ENCODE measurements around the gene CERS1.

CERS1 gene

DNA sequence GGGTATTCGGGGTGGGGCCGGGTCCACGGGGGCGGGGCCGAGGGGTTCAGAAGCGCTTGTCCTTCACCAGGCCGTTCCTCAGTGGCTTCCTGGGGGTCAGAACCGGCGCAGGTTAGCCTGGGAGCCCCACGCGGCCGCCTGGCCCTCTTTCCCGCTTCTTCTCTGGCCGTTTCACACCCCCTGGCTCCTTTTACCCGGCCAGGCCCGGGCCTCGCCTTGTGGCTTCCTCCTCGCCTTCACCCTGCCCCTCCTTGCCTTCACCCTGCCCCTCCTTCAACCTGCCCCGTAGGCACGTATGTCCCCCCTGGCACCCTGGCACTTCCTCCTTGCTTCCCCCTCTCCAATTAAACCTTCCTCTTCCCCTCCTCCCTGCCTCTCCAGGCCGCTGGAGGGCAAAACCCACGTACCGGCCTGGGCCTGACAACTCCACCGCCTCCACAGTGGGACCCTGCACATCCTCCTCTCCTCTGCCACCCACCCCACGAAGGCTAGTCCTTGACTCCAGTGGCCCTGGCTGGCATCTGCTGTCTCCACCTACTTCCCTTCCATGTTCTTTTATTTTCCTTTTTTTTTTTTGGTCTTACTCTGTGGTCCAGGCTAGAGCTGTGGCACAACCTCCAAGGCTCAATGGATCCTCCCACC, 25.3 kb downstream of the CERS1 start:
- DNase-seq, result no peak

DNA sequence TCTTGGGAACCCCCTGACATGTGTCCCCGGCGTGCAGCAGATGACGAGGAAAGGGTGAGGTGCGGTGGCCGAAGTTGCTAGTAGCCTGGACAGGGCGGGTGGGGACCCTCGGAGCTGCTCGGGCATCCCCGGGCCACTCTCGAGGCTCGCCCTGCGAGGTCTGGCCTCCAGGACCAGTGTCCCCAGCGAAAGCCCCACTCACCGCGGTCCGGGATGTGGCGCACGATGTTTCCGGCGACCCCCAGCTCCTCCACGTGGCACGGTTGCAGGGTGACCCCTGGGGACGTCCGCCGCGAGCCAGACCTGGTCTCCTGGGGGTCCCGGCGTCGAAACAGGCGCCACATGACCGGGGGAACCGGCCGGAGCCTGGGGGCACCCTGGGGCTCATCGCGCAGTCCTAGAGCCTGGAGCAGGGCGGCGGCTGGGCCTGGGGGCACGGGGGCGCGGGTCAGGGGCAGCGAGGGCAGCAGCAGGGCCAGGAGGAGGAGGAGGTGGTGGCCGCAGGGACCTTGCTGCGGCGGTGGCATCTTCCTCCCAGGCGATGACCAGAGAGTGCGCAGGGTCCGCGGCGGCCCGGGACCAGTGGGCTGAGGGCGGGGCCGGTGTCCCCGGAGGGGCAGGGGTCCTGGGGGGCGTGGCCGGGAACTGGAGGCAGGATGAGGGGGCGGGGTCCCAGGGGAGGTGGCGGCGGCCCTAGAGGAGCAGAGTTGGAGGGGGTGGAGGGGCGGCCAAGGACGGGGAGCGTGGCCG, 26.0 kb downstream of the CERS1 start:
- DNase-seq, result no peak

DNA sequence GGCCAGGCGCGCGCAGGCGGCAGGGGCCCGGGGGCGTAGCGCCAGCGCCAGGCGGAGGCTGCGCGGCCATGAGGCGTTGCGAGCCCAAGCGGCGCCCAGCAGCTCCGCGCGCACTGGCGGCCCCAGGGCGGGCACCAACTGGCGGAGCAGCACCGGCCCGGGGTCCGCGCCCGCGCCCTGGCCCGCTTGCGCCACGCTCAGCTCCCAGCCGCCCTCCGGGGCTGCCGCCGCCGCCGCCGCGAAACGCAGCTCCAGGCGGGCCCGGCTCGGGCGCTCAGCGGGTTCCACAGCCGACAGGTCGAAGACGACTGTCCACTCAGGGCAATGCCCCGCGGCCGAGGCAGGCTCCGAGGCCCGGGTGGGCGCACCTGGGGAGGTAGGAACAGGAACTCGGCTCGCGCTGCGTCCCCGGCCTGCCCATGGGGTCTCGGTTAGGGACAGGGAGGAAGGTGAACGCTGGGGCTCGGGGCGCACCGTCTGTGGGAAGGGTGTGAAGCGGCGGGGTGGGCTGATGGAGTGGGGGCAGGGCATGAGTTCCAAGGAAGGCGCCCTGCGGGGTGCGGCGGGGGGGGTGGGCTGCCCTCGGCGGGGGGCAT, 26.8 kb downstream of the CERS1 start:
- DNase-seq, result no peak

DNA sequence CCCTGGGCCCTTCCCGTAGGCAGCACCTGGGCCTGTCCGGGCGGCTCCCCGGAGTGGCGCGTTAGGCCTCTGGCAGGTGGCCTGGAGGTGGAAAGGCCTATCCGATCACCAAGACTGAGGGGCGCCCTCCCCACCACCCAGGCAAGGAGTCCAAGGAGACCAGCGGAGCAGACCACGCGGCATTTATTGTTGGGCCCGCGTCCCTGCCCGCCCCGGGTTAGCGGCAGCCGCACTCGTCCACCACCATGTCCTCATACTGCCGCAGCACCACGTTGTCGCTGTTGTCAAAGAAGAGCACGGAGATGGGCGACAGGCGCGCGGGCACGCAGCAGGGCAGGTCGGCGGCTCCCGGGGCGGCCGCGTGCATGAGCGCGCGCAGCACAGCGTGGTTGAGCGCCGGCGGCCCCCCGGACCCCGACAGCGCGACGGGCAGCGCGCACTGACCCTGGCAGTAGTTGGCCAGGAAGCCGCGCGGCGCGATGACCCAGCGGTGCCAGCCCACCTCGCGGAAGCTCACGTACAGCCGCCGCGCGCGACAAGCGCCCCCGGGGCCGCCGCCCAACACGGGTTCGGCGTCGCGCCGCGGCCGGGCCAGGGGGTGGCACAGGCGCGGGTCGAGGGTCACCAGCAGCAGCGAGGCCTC, 27.5 kb downstream of the CERS1 start:
- DNase-seq, result no peak

DNA sequence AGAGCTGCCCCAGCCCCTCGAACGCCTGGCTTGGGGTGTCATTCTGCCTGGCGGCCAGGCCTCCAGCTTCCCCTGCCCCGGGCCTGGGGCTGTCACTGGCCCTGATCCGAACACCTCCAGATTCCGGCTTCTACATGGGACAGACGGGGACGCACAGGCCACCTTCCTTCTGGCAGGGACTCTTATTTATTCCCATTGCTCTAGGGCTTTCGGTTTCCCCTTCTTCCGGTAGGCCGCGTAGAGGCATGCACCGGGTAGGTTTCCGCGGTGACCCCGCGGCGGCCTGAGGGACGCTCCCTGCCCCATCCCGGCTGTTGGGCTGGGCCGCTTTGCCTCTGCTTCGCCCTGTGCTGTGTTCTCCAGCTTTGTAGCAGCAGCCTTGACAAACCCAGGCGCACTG, 28.2 kb downstream of the CERS1 start:
- no peak for DNase-seq

DNA sequence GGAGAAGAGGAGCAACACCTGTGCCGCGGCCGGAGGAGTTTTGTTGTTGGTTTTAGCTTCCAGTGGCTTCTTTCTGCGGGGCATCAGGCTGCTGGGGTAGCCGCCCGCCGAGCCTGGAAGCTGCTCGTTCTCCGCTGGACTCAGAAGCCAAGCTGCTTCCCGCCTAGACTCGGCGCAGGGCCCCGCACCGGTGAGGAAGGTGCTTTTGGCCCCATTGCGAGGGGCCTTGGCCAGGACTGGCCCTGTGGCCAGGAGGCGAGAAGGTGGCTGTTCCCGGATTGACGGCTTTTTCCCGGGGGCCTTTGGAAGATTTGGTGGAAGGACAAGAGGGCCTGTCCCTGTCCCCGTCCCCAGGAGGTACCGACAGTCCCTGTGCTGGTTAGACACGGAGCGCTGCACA, 28.8 kb downstream of the CERS1 start:
- no peak for DNase-seq

DNA sequence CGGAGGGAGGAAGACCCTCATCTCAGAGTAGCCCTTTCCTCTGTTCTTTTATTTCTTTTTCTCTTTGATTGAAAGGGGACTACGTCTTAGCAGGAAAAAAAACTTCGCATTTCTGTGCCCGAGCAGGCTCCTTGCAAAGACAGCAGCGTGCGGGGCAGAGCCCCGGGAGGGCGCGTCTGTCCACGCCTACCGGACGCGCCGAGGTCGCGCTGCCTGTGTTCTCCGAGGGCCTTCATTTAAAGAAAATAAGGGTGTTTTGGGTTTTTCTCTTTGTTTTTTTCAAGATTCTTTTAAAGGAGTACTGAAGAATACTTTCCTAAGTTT, 29.2 kb downstream of the CERS1 start:
- DNase-seq, result no peak

DNA sequence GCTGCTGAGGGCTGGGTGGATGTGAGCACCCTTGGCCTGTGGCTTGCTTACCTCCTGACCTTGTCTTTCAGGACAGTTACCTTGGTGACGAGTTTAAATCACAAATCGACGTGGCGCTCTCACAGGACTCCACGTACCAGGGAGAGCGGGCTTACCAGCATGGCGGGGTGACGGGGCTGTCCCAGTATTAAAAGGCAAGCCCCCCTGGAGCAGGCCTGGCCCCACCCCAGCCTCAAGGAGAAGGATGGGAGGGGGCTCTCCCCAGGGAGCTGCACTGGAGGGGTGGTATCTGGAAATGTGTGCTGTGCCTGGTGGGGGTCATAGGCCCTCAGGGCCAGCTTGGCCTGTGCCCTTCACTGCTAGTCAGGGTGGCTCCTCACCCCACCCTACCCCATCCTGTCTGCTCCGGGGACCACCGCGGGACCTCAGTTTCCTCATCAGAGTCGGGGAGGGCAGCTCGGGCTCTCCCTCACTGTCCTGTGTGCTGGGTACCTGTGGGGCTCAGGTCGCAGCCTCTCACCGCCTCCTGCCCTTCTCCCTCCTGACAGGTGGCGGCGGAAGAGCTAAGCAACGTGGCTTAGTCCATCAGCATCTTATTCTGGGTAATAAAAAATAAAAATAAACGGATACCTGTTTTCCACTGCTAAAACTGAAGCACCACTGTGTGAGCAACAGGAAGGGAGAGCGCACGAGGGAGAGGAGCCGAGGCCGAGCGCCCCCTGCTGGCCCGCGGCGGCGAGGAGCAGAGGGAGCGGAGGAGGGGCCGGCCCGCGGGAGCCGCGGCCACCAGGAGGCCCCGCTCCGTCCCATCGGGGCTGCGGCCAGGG, 29.8 kb downstream of the CERS1 start:
- DNase-seq, result peak; percentile 40

DNA sequence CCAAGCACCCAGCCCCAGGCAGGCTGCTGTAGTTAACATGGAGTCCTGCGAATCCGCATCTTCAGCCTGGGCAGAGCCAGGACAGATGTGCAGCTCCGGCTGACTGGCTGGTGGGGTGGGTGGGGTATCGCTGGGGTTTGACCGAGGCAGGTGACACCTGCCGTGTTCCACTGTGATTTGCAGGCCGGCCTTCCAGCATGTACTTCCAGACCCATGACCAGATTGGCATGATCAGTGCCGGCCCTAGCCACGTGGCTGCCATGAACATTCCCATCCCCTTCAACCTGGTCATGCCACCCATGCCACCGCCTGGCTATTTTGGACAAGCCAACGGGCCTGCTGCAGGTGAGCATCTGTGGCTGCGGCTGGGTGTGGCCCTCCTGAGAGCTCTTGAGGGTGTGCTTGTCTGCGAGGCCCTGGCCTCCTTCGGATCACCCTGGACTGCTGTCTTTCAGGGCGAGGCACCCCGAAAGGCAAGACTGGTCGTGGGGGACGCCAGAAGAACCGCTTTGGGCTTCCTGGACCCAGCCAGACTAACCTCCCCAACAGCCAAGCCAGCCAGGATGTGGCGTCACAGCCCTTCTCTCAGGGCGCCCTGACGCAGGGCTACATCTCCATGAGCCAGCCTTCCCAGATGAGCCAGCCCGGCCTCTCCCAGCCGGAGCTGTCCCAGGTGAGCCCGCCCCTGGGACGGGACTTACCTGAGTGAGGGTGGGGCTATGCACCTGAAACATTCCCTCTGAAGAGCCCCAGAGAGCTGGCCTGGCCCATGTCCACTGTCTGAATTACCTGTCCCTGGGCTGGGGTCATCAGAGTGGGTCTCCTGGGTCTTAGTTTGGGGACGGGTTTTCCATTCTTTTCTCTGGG, 30.6 kb downstream of the CERS1 start:
- DNase-seq, result no peak

DNA sequence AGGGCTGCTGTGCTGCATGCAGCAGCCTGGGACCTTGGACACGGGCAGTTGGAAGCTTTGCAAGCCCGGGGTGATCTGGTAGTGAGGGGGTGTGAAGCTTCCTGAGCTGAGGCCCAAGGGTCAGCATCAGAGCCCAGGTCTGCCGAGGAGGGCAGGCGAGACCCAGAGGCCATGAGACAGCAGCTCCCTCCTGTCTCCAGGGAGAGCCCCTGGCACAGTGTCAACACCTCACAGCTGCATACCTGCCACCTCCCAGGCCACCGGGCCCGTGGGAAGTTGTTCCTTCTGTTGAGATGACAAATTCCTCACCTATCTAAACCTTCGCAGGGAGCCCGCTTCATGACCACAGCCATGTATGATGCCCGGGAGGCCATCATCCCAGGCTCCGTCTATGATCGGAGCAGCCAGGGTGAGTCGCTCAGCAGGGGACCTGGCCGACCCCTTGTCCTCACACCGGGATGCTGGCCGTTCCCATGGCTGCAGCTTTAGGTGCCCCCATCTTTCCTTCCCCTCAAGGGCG, 32.1 kb downstream of the CERS1 start:
- no peak for DNase-seq

DNA sequence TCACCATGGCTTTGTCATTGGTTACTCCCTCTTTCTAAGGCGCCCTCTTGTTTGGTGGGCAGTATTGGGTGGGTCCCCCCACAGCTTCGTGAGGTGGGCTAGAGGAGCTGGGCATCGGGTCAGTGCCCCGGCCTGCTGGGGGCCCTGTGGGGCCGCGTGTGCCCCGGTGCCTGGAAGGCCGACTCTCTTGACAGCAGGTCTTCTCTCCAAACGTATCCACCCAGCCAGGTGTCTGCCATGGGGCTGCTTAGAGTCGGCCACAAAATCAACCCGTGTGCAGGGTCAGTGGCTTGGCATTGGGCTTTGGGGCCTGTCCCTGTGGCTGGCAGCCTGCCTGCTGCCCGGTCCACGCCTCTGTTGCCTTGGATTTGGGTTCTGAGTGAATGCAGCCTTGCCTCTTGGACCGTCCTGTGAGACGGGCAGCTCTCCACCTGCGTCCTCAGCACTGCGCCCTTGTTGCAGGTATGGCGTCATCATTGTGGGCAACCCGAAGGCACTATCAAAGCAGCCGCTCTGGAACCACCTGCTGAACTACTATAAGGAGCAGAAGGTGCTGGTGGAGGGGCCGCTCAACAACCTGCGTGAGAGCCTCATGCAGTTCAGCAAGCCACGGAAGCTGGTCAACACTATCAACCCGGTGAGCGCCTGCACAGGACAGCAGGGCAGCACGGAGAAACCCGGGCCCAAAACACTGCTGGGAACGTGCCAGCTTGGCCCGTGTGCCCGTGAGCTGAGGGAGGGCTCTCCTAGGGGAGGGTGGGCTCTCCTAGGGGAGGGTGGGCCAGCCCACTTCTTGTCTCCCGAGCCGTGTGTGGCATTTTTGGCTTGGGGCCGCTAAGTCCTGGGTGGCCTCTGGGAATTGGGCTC, 32.7 kb downstream of the CERS1 start:
- DNase-seq, result no peak

DNA sequence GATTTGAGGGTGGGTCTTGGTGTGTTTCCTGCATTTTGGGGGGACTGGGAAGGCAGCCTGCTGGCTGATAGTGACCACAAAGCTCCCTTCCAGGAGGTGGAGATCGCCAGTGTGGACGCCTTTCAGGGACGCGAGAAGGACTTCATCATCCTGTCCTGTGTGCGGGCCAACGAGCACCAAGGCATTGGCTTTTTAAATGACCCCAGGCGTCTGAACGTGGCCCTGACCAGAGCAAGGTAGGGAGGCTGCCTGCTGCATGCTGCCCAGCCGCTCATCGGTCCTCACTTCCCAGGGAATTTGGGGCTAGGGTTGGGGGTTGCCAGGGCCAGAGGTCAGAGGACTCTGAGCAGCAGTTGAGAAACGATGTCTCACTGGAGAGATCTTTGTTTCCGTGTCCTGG, 34.0 kb downstream of the CERS1 start:
- no peak for DNase-seq

DNA sequence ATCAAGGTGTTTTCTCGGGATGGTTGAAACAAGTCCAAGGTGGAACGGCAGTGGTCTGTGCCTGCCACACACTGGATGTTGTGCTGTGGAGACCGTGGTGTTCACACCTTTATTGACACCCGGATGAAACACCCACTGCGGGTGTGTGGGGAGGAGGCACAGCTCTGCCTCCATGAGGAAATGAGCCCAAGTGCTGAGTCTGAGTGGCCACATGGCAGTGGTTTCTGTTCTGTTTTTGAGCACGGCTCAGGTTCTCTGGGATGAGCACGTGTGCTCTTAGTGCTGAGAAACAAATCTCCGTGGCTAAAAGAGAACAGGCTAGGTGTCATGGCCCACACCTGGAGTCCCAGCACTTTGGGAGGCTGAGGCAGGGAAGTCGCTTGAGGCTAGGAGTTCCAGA, 34.7 kb downstream of the CERS1 start:
- DNase-seq, result no peak

DNA sequence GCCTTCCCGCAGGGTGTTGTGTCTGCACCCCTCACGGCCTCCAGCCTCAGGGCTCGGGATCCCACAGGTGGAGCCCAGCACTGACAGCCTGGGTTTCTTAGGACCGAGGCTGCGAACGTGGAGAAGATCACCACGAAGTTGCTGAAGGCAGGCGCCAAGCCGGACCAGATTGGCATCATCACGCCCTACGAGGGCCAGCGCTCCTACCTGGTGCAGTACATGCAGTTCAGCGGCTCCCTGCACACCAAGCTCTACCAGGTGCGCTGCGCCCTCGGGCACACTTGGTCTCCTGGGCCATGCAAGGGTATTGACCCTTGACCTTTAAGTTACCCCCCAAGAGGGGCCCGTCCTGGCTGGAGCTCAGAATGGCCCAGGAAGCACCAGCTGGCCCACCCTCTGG, 35.2 kb downstream of the CERS1 start:
- no peak for DNase-seq

DNA sequence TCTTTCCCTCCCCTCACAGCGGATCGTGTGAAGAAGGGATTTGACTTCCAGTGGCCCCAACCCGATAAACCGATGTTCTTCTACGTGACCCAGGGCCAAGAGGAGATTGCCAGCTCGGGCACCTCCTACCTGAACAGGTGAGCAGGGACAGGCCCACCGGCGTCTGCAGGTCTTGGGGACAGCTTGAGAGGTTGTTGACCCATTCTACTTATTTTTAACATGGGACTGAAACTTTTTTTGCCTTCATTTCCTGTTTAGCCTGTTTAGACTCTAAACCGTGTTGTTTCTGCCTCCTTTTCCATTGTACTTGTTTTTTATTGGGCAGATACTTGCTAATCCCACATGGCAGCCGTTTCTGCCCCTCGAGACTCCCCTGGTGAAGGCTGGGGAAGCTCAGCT, 35.7 kb downstream of the CERS1 start:
- DNase-seq, result no peak

DNA sequence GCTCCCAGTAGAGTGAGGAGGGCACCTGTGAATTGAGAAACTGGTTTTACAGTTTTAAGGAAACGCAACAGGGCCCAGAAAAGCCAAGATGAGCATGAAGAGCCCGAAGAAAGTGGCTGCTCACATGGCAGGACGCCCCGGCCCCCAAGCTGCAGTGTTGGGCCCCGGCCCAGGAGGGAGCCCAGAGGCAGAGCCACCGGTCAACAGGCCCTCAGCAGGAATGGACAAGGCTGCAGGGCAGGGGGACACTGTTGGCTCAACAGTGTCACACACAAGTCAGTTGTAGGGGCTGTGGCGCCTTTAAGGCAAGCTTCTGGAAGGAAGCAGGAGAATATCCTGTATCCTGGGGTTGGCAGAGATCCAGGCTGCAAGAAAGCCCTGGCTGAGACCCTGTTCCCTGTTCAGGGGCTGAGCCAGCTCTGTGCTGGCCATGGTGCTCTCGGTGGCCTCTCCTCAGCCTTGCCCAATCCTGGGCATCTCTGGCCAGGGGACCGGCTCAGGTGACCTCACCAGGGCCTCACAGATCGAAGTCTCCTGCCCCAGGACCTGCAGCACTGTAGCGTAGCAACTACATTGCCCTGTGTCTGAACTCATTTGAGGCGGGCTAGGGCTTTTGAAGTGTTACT, 36.2 kb downstream of the CERS1 start:
- DNase-seq, result no peak

DNA sequence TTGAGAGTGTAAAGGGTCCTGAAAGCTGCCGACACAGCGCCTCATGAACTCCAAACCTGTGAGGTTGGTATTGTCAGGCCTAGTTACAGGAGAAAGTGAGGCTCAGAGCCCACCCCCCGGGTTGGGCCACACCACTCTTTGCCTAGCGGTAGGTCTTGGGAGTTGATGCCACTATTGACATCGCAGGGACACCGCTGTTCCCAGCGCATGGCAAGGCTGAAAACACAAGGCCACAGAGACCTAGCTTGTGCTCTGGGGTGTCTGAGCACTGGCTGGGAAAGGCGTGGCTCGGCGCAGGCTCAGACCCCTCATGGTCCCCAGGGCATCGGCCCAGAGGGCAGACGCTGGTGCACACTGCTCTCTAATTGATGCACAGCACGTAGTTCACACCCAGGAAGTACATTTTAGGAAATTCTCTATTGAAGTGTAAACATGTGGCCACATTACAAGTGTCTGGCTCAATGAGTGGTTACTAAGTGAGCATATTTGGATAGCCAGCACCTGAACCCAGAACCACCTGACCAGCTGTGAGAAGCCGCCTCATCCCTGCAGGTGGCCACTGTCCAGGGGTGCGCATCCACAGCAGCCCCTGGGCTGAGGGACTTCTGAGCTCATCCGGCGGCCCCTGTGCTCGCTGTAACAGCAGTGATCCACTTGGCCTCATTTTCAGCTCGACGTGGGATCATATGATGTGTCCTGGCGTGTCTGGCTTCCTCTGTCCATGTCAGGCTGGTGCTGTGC, 36.9 kb downstream of the CERS1 start:
- no peak for DNase-seq

DNA sequence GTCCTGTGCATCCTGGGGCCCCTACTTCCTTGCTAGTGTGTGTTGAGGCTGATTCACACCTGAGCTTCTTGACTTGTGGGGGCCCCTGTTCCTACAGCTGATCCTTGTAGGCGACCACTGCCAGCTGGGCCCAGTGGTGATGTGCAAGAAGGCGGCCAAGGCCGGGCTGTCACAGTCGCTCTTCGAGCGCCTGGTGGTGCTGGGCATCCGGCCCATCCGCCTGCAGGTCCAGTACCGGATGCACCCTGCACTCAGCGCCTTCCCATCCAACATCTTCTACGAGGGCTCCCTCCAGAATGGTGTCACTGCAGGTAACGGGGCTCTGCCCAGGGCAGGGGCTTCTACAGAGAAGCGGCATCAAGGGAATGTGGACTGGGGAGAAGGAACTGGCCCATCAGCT, 38.7 kb downstream of the CERS1 start:
- DNase-seq, result no peak

DNA sequence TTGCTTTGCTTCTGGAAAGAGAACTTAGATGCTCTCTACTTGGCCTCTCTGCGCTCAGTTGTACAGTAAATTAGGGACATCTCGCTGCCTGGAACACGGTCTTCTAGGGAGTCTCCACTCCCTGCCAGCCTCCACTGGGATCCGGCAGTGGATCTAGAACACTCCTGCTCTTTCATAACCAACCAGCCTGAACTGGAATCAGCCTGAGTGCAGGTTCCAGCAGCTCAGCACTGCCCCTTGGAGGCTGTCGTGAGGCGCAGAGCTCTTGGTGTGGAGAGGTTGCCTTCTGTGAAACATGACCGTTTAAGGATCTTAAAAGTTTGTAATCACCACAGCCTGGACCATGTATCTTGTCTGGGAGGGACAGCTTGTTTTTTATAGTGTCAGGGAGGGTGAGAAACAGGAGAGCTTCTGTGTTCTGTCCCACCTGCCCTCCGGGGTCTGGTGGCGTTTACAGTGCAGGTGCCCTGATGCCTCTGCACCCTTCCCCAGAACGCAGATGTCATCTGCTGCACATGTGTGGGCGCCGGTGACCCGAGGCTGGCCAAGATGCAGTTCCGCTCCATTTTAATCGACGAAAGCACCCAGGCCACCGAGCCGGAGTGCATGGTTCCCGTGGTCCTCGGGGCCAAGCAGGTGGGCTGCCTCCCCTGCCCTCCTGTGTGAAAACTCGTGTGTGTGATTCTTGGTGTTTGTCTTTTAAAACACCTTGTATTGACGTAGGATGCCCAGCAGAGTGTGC, 39.4 kb downstream of the CERS1 start:
- no peak for DNase-seq
